Measurements from ENCODE around the gene AP2S1.

AP2S1 gene

DNA sequence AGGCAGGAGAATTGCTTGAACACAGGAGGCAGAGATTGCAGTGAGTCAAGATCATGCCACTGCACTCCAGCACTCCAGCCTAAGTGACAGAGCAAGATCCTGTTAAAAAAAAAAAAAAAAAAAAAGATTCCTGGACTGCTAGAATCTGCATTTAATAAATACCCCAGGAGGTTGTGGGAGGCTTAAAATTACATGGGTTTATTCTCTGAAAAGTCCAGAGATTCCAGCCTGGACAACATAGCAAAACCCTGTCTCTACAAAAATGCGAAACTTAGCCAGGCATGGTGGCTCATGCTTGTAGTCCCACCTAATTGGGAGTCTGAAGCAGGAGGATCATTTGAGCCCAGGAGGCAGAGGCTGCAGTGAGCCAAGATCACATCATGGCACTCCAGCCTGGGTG is 52.8 kb downstream of the AP2S1 start:
- no peak for DNase-seq

- DNase-seq, result no peak
These were observed 58.7 kb downstream of the AP2S1 start for GRCh38 chr19:46791944-46792343.

- DNase-seq, result no peak
These were observed 61.3 kb downstream of the AP2S1 start for GRCh38 chr19:46789371-46789770.

DNA sequence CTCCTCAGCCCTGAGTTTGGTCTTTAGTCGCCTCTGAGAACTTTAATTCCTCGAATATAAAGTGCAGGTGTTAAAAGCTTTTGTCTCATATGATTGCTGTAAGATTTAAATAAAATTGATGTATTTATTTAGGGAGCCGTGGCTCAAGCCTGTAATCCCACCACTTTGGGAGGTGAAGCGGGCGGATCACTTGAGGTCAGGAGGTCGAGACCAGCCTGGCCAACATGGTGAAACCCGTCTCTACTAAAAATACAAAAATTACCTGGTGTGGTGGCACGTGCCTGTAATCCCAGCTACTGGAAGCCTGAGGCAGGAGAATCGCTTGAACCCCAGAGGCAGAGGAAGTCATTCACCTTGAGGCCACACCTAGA is 61.7 kb downstream of the AP2S1 start:
- DNase-seq, result no peak

- peak; percentile 99 for DNase-seq
These were observed 62.2 kb downstream of the AP2S1 start, which contains the start of gene SLC1A5 for GRCh38 chr19:46788262-46788967. TSS of gene SLC1A5 (minus strand) at chr19:46788594. CDS start at chr19:46787965, 629 bp downstream.

All from activated T-cell treated with anti-CD3 and anti-CD28 coated beads for 4 hours (primary cell).